HepG2 (cell line): ENCODE results near the gene RNF10.

ENCODE experiments used
- CHD2 ChIP-seq: IDR thresholded peaks from 2 replicates; pipeline ENCODE4 v1.6.1; 2011; ENCODE audit warnings: low read depth, low read length, improper control_type of control experiment
- CTCF ChIP-seq: sonication (generic); formaldehyde crosslinking; IDR thresholded peaks from 2 replicates; pipeline ENCODE4 v1.5.0; 2020; ENCODE audit warnings: mild to moderate bottlenecking, missing genetic modification reagents, moderate library complexity
- ESRRA ChIP-seq: sonication (generic); formaldehyde crosslinking; IDR thresholded peaks from 2 replicates; pipeline ENCODE4 v1.5.1; 2020; ENCODE audit warnings: mild to moderate bottlenecking, low read depth, missing genetic modification reagents
- ETV5 ChIP-seq: IDR thresholded peaks from 2 replicates; pipeline ENCODE4 v1.6.1; 2018; ENCODE audit warnings: missing biosample characterization, missing genetic modification reagents, inconsistent platforms, borderline replicate concordance
- POLR2AphosphoS5 ChIP-seq: IDR thresholded peaks from 2 replicates; pipeline ENCODE4 v1.6.1; 2012; ENCODE audit warnings: low read depth, low read length
- THRA ChIP-seq: sonication (generic); formaldehyde crosslinking; IDR thresholded peaks from 2 replicates; pipeline ENCODE4 v1.4.0; 2020; ENCODE audit warnings: missing genetic modification reagents, borderline replicate concordance
- ZNF274 ChIP-seq: sonication (generic); formaldehyde crosslinking; IDR thresholded peaks from 2 replicates; pipeline ENCODE4 v1.5.1; 2020; ENCODE audit warnings: mild to moderate bottlenecking, missing genetic modification reagents
- TF ChIP-seq, protein P1 (sequence below): sonication (generic); formaldehyde crosslinking; IDR thresholded peaks from 2 replicates; pipeline ENCODE4 v1.4.0; 2020; ENCODE audit warnings: missing genetic modification reagents

DNA sequence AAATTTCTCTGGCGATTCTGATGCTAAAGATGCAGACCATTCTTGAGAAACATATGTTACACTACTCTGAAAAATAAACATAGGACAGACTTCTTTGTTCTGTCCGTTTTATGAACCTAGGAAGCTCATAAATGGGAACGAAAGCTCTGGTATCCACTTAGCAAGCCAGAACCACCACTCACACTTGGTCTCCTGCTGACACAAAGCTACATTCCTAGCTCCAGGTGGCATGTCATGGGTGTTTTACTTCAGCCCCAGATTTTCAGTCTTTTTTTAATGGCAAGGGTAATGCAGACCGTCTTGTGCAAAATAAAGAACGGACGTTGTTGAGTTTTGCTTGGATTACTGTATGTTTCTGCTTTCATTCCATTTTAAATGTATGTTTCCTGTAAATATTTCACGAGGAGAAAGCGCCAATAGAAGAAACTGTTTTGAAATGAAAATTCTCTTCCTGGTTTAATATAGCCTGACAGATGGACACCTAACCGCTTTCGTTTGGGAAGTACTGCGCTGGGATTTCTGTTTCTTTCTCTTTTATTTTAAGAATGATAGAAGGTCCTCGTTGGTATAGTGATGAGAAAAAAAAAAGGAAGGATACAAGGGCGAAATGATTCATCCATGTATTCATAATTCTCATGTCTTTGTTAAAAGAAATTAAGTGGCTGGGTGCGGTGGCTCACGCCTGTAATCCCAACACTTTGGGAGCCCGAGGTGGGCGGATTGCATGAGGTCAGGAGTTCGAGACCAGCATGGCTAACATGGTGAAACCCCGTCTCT lies 4.3 kb upstream of the RNF10 start:
- peak; percentile 50 for TF ChIP-seq CTCF (CRISPR knock-in tag)
- no peak for TF ChIP-seq POLR2AphosphoS5
- no peak for TF ChIP-seq ZNF274 (CRISPR knock-in tag)
- no peak for TF ChIP-seq CHD2
- TF ChIP-seq ESRRA = no peak
- TF ChIP-seq ETV5 = no peak
- TF ChIP-seq, protein P1, sequence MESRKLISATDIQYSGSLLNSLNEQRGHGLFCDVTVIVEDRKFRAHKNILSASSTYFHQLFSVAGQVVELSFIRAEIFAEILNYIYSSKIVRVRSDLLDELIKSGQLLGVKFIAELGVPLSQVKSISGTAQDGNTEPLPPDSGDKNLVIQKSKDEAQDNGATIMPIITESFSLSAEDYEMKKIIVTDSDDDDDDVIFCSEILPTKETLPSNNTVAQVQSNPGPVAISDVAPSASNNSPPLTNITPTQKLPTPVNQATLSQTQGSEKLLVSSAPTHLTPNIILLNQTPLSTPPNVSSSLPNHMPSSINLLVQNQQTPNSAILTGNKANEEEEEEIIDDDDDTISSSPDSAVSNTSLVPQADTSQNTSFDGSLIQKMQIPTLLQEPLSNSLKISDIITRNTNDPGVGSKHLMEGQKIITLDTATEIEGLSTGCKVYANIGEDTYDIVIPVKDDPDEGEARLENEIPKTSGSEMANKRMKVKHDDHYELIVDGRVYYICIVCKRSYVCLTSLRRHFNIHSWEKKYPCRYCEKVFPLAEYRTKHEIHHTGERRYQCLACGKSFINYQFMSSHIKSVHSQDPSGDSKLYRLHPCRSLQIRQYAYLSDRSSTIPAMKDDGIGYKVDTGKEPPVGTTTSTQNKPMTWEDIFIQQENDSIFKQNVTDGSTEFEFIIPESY = no peak
- TF ChIP-seq THRA (CRISPR knock-in tag) = no peak
